ENCODE measurements around the gene DENND5A.

Gene DENND5A

DNA sequence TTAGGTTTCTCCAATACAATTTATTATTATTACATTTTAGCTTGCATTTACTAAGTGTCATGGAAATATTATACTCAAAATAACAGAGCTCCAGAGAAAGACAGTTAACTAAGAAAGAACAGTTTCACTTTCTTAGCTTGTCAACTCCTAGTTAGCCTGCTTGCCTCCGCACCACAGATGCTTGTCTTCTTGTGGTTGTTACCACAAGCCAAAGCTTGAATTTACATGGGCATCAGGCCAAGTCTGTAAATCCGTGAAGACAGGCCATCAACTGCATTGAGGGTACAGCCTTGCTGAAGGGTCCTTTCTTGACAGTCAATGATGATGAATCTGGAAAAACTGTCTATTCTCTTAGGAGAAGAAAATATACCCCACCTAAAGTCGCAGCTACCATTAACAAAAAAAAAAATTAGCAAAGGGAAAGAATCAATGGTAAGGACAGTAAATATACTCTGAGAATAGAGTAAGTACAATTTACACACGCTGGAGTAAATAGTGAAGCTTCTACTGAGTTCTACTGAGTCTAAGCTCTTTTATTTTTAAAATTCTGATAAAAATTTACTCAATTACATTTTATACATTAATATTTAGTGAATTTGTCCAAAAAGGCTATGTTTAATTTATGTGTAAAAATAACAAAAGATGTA is 15.6 kb upstream of the DENND5A start:
- Histone ChIP-seq H3K27me3 (ENCODE audit: insufficient read depth, low read length) (no peaks in the 10 kb centered on the region), H3K27ac (ENCODE audit: low read depth, low read length) (no peak overlapping the region), H3K4me1 (ENCODE audit: control insufficient read depth, insufficient read depth, low read length, unreplicated experiment) (no peaks in the 10 kb centered on the region), H3K79me2 (ENCODE audit: control insufficient read depth, insufficient read depth, low read length, unreplicated experiment) (no peaks in the 10 kb centered on the region), H3K36me3 (ENCODE audit: insufficient read depth, low read length) (no peaks in the 10 kb centered on the region), H3K4me3 (ENCODE audit: low read depth, low read length) (no peak overlapping the region), H2AFZ (ENCODE audit: low read length, unreplicated experiment) (no peak overlapping the region)

DNA sequence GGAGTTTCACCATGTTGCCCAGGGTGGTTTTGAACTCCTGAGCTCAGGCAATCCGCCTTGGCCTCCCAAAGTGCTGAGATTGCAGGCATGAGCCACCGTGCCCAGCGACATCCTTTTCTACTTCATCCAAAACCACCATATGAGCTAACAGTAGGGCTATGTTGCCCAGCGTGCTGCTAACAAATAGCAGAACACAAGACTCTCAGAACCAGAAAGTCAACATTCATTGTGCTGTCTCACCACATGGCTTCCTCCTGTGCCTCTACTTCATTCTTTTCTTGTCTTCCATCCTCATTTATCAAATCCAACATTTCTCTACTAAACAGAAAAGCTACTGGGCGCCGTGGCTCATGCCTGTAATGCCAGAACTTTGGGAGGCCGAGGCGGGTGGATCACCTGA is 12.0 kb upstream of the DENND5A start:
- no peak overlapping the region for H2AFZ ChIP-seq (ENCODE audit: low read length, unreplicated experiment)
- H3K4me1 ChIP-seq (ENCODE audit: control insufficient read depth, insufficient read depth, low read length, unreplicated experiment) = peaks cover 3% of the 10 kb centered on the region
- H3K79me2 ChIP-seq (ENCODE audit: control insufficient read depth, insufficient read depth, low read length, unreplicated experiment) = no peaks in the 10 kb centered on the region
- H3K36me3 ChIP-seq (ENCODE audit: insufficient read depth, low read length) = no peaks in the 10 kb centered on the region
- H3K27me3 ChIP-seq (ENCODE audit: insufficient read depth, low read length) = no peaks in the 10 kb centered on the region
- H3K4me3 ChIP-seq (ENCODE audit: low read depth, low read length) = no peak overlapping the region
- no peak overlapping the region for H3K27ac ChIP-seq (ENCODE audit: low read depth, low read length)

GRCh38 chr11:9276571-9276970 is 11.4 kb upstream of the DENND5A start:
- Histone ChIP-seq H3K4me1 (ENCODE audit: control insufficient read depth, insufficient read depth, low read length, unreplicated experiment) (peaks cover 3% of the 10 kb centered on the region), H3K27me3 (ENCODE audit: insufficient read depth, low read length) (no peaks in the 10 kb centered on the region), H3K79me2 (ENCODE audit: control insufficient read depth, insufficient read depth, low read length, unreplicated experiment) (no peaks in the 10 kb centered on the region), H3K27ac (ENCODE audit: low read depth, low read length) (no peak overlapping the region), H3K36me3 (ENCODE audit: insufficient read depth, low read length) (no peaks in the 10 kb centered on the region), H3K4me3 (ENCODE audit: low read depth, low read length) (no peak overlapping the region), H2AFZ (ENCODE audit: low read length, unreplicated experiment) (no peak overlapping the region)

DNA sequence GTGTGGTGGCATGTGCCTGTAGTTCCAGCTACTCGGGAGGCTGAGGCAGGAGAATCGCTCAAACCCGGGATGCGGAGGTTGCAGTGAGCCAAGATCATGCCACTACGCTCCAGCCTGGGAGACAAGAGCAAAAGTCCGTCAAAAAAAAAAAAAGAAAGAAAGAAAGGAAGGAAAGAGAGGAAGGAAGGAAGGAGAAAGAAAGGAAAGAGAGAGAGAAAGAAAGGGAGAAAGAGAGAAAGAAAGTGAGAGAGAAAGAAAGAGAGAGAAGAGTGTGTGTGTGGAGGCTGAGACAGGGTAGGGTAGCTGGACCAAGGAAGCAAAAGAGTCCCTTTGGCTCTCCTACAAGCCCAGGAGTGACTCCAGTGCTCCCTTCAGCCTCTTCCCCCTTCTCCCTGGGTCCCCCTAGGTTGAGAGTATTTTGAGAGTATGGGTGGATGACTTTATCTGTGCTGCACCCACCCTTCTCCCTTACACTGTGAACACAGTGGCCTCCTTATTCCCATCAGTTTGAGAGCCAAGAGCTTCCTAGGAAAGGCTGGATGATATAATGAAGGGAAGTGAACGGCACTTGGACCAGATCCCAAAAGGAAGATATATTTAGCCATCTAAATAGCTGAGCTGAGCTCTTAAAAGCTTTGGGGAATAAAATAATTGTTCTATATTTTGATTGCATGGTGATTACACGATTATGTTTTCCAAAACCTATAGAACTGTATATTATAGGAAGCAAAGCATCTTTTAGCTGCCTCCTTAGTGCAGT is 9.5 kb upstream of the DENND5A start:
- Histone ChIP-seq H3K4me3 (ENCODE audit: low read depth, low read length) (no peak overlapping the region), H3K4me1 (ENCODE audit: control insufficient read depth, insufficient read depth, low read length, unreplicated experiment) (peaks cover 3% of the 10 kb centered on the region), H3K27me3 (ENCODE audit: insufficient read depth, low read length) (no peaks in the 10 kb centered on the region), H2AFZ (ENCODE audit: low read length, unreplicated experiment) (no peak overlapping the region), H3K27ac (ENCODE audit: low read depth, low read length) (no peak overlapping the region), H3K36me3 (ENCODE audit: insufficient read depth, low read length) (no peaks in the 10 kb centered on the region), H3K79me2 (ENCODE audit: control insufficient read depth, insufficient read depth, low read length, unreplicated experiment) (no peaks in the 10 kb centered on the region)

- Histone ChIP-seq H3K36me3 (ENCODE audit: insufficient read depth, low read length) (no peaks in the 10 kb centered on the region), H3K4me1 (ENCODE audit: control insufficient read depth, insufficient read depth, low read length, unreplicated experiment) (peaks cover 3% of the 10 kb centered on the region), H3K79me2 (ENCODE audit: control insufficient read depth, insufficient read depth, low read length, unreplicated experiment) (no peaks in the 10 kb centered on the region), H3K4me3 (ENCODE audit: low read depth, low read length) (no peak overlapping the region), H3K27me3 (ENCODE audit: insufficient read depth, low read length) (no peaks in the 10 kb centered on the region), H2AFZ (ENCODE audit: low read length, unreplicated experiment) (no peak overlapping the region), H3K27ac (ENCODE audit: low read depth, low read length) (no peak overlapping the region)
Observed at GRCh38 chr11:9273376-9274336, 8.5 kb upstream of the DENND5A start.

- peaks cover 4% of the 10 kb centered on the region for H3K79me2 ChIP-seq (ENCODE audit: control insufficient read depth, insufficient read depth, low read length, unreplicated experiment)
- no peaks in the 10 kb centered on the region for H3K27me3 ChIP-seq (ENCODE audit: insufficient read depth, low read length)
- H3K27ac ChIP-seq (ENCODE audit: low read depth, low read length) = no peak overlapping the region
- no peak overlapping the region for H3K4me3 ChIP-seq (ENCODE audit: low read depth, low read length)
- no peak overlapping the region for H2AFZ ChIP-seq (ENCODE audit: low read length, unreplicated experiment)
- H3K4me1 ChIP-seq (ENCODE audit: control insufficient read depth, insufficient read depth, low read length, unreplicated experiment) = no peaks in the 10 kb centered on the region
- H3K36me3 ChIP-seq (ENCODE audit: insufficient read depth, low read length) = no peaks in the 10 kb centered on the region
Observed at GRCh38 chr11:9269492-9270013, 4.4 kb upstream of the DENND5A start.

DNA sequence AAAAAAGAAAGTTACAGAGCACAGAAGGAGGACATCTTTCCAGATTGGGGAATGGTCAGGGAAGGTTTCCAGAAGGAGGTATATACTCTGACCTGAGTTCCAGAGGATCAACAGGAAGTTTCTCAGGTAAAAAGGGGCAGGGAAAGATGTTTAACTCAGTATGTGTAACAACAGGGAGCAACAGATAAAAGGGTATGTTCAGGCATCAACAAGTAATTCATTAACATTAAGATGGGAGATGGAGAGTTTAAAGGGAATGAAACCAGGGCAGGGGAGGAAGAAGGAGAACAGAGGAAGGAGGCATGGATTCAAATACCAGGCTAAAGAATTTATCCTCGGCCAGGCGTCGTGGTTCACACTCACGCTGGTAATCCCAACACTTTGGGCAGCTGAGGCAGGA is 2.5 kb upstream of the DENND5A start:
- no peaks in the 10 kb centered on the region for H3K27me3 ChIP-seq (ENCODE audit: insufficient read depth, low read length)
- H2AFZ ChIP-seq (ENCODE audit: low read length, unreplicated experiment) = no peak overlapping the region
- peaks cover 6% of the 10 kb centered on the region for H3K4me1 ChIP-seq (ENCODE audit: control insufficient read depth, insufficient read depth, low read length, unreplicated experiment)
- no peak overlapping the region for H3K27ac ChIP-seq (ENCODE audit: low read depth, low read length)
- H3K79me2 ChIP-seq (ENCODE audit: control insufficient read depth, insufficient read depth, low read length, unreplicated experiment) = peaks cover 21% of the 10 kb centered on the region
- no peaks in the 10 kb centered on the region for H3K36me3 ChIP-seq (ENCODE audit: insufficient read depth, low read length)
- H3K4me3 ChIP-seq (ENCODE audit: low read depth, low read length) = no peak overlapping the region

- H3K27ac ChIP-seq (ENCODE audit: low read depth, low read length) = no peak overlapping the region
- no peak overlapping the region for H3K4me3 ChIP-seq (ENCODE audit: low read depth, low read length)
- H3K27me3 ChIP-seq (ENCODE audit: insufficient read depth, low read length) = no peaks in the 10 kb centered on the region
- peaks cover 29% of the 10 kb centered on the region for H3K79me2 ChIP-seq (ENCODE audit: control insufficient read depth, insufficient read depth, low read length, unreplicated experiment)
- peaks cover 12% of the 10 kb centered on the region for H3K4me1 ChIP-seq (ENCODE audit: control insufficient read depth, insufficient read depth, low read length, unreplicated experiment)
- no peaks in the 10 kb centered on the region for H3K36me3 ChIP-seq (ENCODE audit: insufficient read depth, low read length)
- no peak overlapping the region for H2AFZ ChIP-seq (ENCODE audit: low read length, unreplicated experiment)
Observed at GRCh38 chr11:9266926-9267325, 1.8 kb upstream of the DENND5A start.

DNA sequence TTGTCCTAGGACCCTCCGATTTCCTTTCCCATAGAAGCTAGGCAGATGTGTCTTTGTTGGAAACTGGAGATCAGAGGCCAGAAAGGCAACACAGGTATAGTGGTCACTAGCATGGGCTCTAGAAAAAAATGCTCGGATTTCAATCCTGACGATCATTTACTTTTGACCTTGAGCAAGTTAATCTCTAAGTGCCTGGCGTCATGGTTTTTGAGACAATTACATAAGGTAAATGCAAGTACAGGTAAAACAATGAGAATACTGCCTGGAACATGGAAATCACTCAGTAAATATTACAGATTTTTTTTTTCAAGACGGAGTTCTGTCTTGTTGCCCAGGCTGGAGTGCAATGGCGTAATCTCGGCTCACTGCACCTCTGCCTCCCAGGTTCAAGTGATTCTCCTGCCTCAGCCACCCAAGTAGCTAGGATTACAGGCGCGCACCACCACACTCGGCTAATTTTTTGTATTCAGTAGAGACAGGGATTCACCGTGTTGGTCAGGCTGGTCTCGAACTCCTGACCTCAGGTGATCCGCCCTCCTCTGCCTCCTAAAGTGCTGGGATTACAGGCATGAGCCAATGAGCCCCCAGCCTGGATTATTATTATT is 1.1 kb upstream of the DENND5A start:
- peaks cover 18% of the 10 kb centered on the region for H3K4me1 ChIP-seq (ENCODE audit: control insufficient read depth, insufficient read depth, low read length, unreplicated experiment)
- H2AFZ ChIP-seq (ENCODE audit: low read length, unreplicated experiment) = no peak overlapping the region
- H3K4me3 ChIP-seq (ENCODE audit: low read depth, low read length) = no peak overlapping the region
- peaks cover 36% of the 10 kb centered on the region for H3K79me2 ChIP-seq (ENCODE audit: control insufficient read depth, insufficient read depth, low read length, unreplicated experiment)
- no peaks in the 10 kb centered on the region for H3K36me3 ChIP-seq (ENCODE audit: insufficient read depth, low read length)
- H3K27me3 ChIP-seq (ENCODE audit: insufficient read depth, low read length) = no peaks in the 10 kb centered on the region
- no peak overlapping the region for H3K27ac ChIP-seq (ENCODE audit: low read depth, low read length)
